Measurements from ENCODE around the gene POLR2J2.
A peak's percentile ranks its signal among the peaks of the same experiment; 100 is the strongest.
"Not testable (repeated sequence)": the region's sequence is repeated elsewhere in the genome, so short reads cannot be mapped to it uniquely, and the experiment has no call there.

POLR2J2 gene

GRCh38 chr7:102667523-102667922 is 3.9 kb downstream of the POLR2J2 start:
- DNase-seq, result not testable (repeated sequence)

DNA sequence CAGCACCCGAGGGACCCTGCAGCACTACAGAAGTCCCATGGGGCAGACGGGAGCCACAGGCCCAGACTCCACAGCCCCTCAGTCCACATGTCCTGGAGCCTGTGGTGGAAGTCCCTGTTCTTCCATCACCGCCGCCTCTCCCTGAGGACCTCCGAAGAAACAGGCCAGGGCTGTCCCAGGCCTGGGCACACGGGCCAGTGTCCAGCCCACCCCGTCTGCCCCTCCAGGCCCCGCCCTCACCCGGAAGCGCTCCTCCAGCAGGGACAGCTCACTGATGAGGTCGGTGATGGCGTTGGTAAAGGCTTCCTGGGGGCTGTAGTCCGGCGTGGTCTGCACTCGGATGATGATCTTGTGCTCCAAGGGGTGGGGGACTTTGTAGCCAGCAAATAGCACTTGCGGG is 4.6 kb downstream of the POLR2J2 start:
- DNase-seq, result not testable (repeated sequence)

DNA sequence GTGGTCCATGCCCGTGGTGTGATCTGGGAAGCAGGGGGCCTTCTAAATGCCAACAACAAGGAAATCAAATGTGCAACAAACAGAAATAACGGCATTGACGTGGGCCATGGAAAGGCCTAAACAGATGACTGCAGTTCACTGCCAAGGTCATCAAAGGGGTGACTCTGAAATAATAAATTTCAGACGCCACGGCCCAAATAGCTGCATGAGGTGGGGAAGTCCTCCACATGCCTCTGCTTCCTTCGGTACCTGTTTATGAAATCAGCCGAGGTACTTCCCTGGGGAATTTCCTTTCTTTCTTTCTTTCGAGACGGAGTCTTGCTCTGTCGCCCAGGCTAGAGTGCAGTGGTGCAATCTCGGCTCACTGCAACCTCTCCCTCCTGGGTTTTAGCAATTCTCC is 6.7 kb downstream of the POLR2J2 start:
- DNase-seq, result not testable (repeated sequence)

- DNase-seq, result not testable (repeated sequence)
Observed at GRCh38 chr7:102649924-102650323, 21.5 kb downstream of the POLR2J2 start, which contains the start of gene SPDYE2B. Gene SPDYE2B (plus strand): TSS chr7:102650319. CDS start chr7:102652349, 2,030 bp downstream.

GRCh38 chr7:102647813-102648212 is 23.6 kb downstream of the POLR2J2 start:
- not testable (repeated sequence) for DNase-seq

DNA sequence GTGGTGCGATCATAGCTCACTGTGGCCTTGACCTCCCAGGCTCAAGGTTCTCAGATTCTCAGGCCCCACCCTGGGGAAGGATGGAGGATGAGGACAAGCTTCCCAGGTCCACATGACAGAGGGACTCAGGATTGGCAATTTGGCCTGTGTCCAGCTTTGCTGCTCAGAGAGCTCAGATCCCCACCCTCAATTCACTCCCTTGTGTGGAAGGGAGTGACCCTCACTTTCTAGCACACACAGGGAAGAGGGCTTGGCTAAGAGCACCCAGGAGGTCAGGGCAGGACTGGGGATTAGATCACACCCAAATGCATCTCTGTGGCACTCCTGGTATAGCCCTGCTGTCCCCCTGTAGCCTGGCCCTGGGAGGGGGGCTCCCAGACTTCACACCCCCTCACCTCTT is 28.1 kb downstream of the POLR2J2 start:
- not testable (repeated sequence) for DNase-seq

DNA sequence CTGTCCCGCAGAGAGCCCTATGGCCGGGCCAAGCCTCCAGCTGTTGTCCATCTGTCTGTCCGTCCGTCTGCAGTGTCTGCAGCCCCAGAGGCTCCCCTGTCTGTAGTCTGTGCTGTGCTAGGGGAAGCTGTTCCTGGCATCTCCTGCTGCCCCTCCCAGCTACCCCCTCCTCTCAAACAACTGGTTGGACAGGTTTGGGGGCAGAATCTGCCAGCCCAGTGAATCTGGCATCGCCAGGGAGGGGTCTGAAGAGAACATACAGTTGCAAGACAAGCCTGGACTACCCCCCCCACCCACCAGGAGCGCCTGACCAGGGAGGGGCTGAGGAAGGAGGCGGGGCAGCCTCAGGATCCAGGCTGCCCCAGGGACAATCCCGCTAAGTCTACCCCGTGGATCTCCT is 28.8 kb downstream of the POLR2J2 start, which contains the start of gene UPK3BL1:
UPK3BL1 (minus strand) TSS at position 101 of the 400 bp plus-strand sequence; CDS start at position 51, 50 bp downstream.
- DNase-seq, result not testable (repeated sequence)

- not testable (repeated sequence) for DNase-seq
Observed at GRCh38 chr7:102638848-102639247, 32.6 kb downstream of the POLR2J2 start.

DNA sequence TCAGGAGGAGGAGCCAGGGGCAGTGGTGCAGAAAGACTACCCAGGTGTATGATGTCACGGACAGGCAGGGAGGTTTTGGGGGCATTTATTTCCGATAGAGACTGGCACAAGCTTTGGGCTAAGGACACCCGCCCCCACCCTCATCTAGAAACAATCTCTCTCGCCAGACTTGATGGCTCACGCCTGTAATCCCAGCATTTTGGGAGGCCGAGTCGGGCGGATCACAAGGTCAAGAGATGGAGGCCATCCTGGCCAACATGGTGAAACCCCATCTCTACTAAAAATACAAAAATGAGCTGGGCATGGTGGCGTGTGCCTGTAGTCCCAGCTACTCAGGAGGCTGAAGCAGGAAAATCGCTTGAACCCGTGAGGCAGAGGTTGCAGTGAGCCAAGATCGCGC is 34.5 kb downstream of the POLR2J2 start:
- not testable (repeated sequence) for DNase-seq

GRCh38 chr7:102635354-102635753 is 36.1 kb downstream of the POLR2J2 start:
- not testable (repeated sequence) for DNase-seq

- not testable (repeated sequence) for DNase-seq
Observed at GRCh38 chr7:102634299-102634698, 37.2 kb downstream of the POLR2J2 start.

DNA sequence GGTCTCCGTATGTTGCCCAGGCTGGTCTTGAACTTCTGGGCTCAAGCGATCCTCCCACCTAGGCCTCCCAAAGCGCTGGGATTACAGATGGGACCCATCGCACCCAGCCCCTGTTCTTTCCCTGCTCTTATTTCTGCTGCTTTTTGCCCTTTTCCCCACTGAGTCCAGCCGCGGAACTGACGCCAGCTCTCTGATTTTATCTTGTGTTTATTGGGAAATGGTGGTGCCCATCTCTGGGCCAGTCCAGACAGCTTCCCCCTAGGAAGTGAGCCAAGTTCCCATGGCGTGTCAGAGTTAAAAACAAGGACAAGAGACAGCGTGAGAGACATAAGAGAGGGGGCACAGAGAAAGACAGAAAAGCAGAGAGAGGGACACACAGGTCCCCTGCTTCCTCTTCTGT is 40.8 kb downstream of the POLR2J2 start:
- not testable (repeated sequence) for DNase-seq

- not testable (repeated sequence) for DNase-seq
Observed at GRCh38 chr7:102627271-102627904, 44.1 kb downstream of the POLR2J2 start.

- not testable (repeated sequence) for DNase-seq
Observed at GRCh38 chr7:102618122-102618521, 53.3 kb downstream of the POLR2J2 start.

GRCh38 chr7:102616507-102617125 is 54.8 kb downstream of the POLR2J2 start, which contains the start of gene RASA4:
Gene RASA4 (minus strand): TSS chr7:102616756. CDS start chr7:102616689, 67 bp downstream.
- peak; percentile 38 for DNase-seq

Data from stimulated activated CD4-positive, alpha-beta T cell treated with anti-CD3 and anti-CD28 coated beads, Interleukin-15, amount 100 ng/mL, for 24 hours (primary cell).